Posterior vena cava (tissue), 2 donors: ENCODE data around the gene HDAC4. TPM values are rescaled to one million over a fixed set of nuclear protein-coding genes. Genes with fewer than 3 reads are reported as not detected.

Experiments
- DNase-seq: peaks from one replicate; pipeline ENCODE4 v3.0.0-alpha.2; 2020; ENCODE audit warnings: low spot score
- intact Hi-C, 2 donors: fragments of 100-400 bp; cut with DNase I; formaldehyde crosslinking; loops; one replicate each; pipeline versions ENCODE4 v1.14.1 to v1.14.2; 2022 to 2023
- total RNA-seq, 2 donors: library from RNA; stranded (reverse); fragmentation: NEBNext Ultra II Directional; extraction: Animal tissue kit (Norgen Biotek cat#: 25700); gene quantifications; one replicate each; pipeline ENCODE4 v1.2.1, GENCODE V29; 2021
- donor health status: DM: yes; HTN: yes; CAD: no.
- donor health status: DM: yes; HTN: yes; CAD: no.

The HDAC4 gene
- total RNA-seq, 2 donors from 2014 or later: 47.6 to 66.9 TPM

GRCh38 chr2:239047861-239048260 is 353.0 kb downstream of the HDAC4 start:
- intact Hi-C loops: loop anchor here in 1 of 2 donors (10.0 kb wide), 1 partner anchor 937 kb away; no protein-coding TSS in a partner anchor
- DNase-seq: peak; percentile 65

- DNase-seq: peak; percentile 64
- intact Hi-C loops: loop anchor here in 1 of 2 donors (10.0 kb wide), 1 partner anchor 937 kb away; no protein-coding TSS in a partner anchor
Measured at GRCh38 chr2:239047420-239047819, 353.4 kb downstream of the HDAC4 start.

GRCh38 chr2:239046822-239047221 is 354.0 kb downstream of the HDAC4 start:
- DNase-seq: peak; percentile 53
- intact Hi-C loops: loop anchor here in 1 of 2 donors (10.0 kb wide), 1 partner anchor 938 kb away; no protein-coding TSS in a partner anchor

DNA sequence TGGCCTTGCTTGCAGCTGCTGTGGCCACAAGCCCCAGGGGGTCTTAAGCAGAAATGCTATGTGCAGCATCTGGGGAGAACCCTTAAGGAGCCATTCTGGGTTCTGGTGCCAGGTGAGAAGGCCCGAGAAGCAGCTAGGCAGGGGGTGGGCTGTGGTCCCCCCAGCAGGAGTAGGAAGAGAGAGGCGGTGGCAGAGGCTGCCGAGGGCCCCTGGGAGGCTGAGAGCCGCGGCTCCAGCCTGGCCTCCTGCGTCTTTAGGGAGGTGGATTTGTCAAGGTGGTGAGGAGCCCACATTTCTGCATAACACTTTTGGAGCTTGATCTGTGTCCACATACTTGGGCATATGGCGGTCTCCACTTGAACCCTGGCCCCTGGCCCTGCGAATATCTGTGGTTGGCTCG is 356.5 kb downstream of the HDAC4 start:
- intact Hi-C loops: loop anchor here in 1 of 2 donors (10.0 kb wide), 1 partner anchor 940 kb away; no protein-coding TSS in a partner anchor
- DNase-seq: peak; percentile 58

DNA sequence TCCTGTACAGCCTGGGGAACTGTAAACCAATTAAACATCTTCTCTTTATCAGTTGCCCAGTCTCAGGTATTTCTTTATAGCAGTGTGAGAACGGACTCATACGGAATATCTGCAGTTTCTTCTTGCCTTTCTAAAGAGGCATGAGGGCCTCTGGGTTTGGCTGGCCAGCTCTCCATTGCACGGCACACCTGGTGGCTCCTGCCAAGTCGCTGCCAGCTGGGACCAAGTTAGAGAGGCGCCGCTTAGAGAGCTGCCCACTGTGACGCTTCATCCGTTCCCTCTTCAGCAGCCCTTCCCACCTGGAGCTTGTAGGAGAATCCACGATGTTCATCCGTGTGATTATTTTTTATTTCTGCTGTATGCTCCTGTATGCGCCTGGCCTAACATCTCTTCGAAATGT is 357.5 kb downstream of the HDAC4 start:
- no peak for DNase-seq
- intact Hi-C loops: loop anchor here in 1 of 2 donors (10.0 kb wide), 1 partner anchor 941 kb away; no protein-coding TSS in a partner anchor

GRCh38 chr2:239042551-239043320 is 358.1 kb downstream of the HDAC4 start:
- intact Hi-C loops: loop anchor here in 1 of 2 donors (10.0 kb wide), 1 partner anchor 942 kb away; no protein-coding TSS in a partner anchor
- peak; percentile 25 for DNase-seq

DNA sequence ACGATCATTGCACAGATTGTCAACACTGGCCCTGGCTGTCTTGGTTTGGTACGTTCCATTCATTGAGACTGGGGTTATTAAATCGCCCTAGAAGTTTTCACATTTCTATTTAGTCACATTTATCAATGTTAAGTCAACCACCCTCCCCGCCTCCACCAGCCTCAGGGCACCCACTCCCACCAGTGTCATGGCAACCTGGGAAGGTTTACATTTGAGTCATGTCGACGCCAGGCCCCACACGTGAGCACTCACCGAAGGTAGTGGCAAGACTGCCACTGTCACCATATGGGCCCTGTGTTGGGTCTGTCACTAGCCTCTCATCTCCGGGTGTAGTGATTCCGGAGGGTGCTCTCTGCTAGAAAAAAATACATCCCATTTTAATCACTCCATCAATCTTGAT is 358.8 kb downstream of the HDAC4 start:
- intact Hi-C loops: loop anchor here in 1 of 2 donors (10.0 kb wide), 1 partner anchor 943 kb away; no protein-coding TSS in a partner anchor
- DNase-seq: no peak

- intact Hi-C loops: loop anchor here in 1 of 2 donors (10.0 kb wide), 1 partner anchor 944 kb away; no protein-coding TSS in a partner anchor
Measured at GRCh38 chr2:239041062-239041461, 359.8 kb downstream of the HDAC4 start.

GRCh38 chr2:239040152-239040761 is 360.6 kb downstream of the HDAC4 start:
- intact Hi-C loops: loop anchor here in 1 of 2 donors (10.0 kb wide), 1 partner anchor 945 kb away; no protein-coding TSS in a partner anchor
- DNase-seq: peak; percentile 65

More at GRCh38 chr2:239041062-239041461, 359.8 kb downstream of the HDAC4 start:
- peak; percentile 76 for DNase-seq

DNA sequence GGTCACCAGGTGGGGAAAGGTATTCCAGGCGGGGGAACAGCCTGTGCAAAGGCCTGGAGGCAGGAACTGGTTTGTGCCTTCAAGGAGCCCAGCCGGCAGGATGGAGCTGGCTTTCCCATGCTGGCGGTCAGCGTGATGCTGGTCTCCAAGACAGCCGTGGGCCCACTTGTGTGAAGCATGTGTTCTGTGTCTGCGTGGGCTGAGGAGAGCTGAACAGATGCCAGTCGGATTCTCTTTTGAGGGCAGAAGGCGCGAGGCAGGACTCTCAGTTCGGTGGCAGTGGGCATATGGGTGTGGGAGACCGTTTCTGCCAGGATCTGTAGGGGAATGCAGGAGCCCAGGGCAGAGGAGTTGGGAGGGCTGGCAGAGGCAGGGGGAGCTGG is 361.4 kb downstream of the HDAC4 start:
- DNase-seq: peak; percentile 64
- intact Hi-C loops: loop anchor here in 1 of 2 donors (10.0 kb wide), 1 partner anchor 255 kb away; no protein-coding TSS in a partner anchor

GRCh38 chr2:239038773-239039478 is 361.9 kb downstream of the HDAC4 start:
- peak; percentile 67 for DNase-seq
- intact Hi-C loops: loop anchor here in 1 of 2 donors (10.0 kb wide), 1 partner anchor 256 kb away; no protein-coding TSS in a partner anchor

- intact Hi-C loops: loop anchor here in 1 of 2 donors (10.0 kb wide), 1 partner anchor 257 kb away; no protein-coding TSS in a partner anchor
Measured at GRCh38 chr2:239038284-239038683, 362.5 kb downstream of the HDAC4 start.

DNA sequence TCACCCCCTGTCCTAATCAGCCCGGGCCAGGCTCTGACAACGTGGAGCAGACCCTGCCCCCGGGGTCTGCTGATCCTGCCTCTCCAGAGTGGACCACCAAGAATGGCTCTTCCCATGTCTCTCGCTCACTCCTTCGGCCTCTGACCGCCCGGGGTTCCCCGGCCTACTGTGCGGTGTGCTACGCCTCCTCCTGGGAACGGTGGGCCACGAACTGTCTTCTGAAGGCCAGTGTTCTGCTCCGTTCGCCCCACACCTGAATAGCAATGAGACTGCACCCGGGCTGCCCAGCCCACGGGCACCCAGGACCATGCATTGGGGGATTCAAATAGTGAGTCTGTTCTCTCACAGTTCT is 363.3 kb downstream of the HDAC4 start:
- DNase-seq: peak; percentile 74
- intact Hi-C loops: loop anchor here in 1 of 2 donors (10.0 kb wide), 1 partner anchor 257 kb away; no protein-coding TSS in a partner anchor

More at GRCh38 chr2:239038284-239038683, 362.5 kb downstream of the HDAC4 start:
- peak; percentile 62 for DNase-seq

DNA sequence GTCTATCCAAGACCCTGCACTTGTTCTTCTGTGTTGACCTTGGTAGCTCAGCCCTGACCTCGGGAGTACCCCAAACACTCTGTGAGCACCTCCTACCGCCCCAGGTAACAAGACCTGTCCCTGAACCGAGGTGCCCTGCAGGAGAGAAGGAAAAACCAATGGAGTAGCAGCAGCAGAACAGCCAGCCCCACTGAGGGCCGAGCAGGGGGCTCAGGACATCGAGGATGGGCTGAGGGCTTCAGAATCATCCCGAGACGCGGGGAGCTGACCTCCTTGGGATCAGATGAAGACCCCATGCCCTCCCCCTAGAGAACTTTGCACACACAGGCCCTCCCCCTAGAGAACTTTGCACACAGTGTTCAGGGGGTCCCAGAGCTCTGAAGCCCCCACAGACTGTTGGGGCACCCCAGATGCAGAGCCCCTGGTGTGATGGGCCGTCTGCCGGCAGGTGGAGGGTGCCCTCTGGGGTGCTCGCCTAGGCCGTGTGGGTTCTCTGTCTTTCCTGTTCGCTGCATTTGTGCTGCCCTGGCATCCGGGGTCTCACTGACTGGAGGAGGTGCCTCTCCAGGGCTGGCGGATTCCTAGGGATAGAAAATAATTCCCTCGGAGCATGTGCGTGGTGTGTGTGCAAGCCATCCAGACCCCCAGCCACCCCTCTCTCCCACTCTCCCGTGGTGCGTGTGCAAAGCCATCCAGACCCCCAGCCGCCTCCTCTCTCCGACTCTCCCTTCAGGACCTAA is 363.8 kb downstream of the HDAC4 start:
- intact Hi-C loops: loop anchor here in 1 of 2 donors (10.0 kb wide), 1 partner anchor 258 kb away; no protein-coding TSS in a partner anchor
- DNase-seq: peak; percentile 71

DNA sequence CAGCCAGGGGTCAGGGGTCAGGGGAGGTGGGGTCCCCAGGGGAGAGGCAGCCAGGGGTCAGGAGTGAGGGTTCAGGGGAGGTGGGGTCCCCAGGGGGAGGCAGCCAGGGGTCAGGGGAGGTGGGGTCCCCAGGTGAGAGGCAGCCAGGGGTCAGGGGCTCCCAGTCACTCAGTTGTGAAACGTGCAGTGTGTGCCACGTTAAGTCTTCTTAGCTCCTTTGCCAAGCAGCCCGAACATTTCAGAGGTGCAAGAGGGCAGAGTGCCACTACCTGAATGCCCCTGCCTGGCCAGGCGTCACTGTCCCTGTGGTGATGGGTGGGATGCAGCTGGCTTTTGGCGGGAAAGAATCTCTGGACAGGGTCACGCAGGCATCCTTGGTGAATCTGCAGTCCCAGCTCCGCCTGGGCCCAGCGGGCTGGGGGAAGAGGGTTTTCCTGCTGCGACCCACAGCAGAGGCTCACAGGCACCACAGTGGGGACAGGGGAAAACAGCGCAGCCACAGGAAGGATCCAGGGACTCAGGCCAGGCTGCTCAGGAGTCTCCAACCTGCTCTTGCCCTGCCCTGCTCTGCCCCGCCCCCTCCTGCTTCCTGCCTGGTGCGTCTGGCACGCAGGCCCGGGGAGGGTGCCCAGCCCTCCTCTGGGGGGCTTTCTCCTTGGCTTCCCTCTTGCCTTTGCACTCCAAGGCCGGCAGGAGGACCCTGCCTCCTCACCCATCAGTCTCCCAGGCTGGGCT is 364.7 kb downstream of the HDAC4 start:
- intact Hi-C loops: loop anchor here in 1 of 2 donors (10.0 kb wide), 1 partner anchor 259 kb away; no protein-coding TSS in a partner anchor
- DNase-seq: peak; percentile 74

DNA sequence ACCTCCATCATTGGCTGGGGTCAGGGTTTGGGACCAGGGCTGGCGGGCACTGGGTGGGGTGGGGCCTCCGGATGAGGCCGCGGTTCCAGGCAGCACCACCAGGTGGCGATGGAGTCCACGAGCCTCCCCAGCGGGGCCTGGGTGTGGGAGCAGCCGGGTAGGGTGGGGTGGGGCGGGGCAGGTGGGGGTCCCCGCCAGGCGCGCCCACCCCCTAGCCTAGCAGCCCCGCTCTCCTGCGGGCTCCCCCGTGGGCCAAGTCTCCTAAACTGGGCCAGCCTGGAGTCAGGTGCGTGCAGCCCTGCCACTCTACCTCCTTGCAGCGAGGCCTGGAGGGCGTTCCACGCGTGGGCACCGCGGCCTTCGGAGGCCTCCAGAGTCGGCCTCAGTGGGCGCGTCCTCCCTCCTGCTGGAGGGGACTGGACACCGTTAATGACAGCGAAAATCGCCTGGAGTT is 365.4 kb downstream of the HDAC4 start:
- intact Hi-C loops: loop anchor here in 1 of 2 donors (10.0 kb wide), 1 partner anchor 259 kb away; no protein-coding TSS in a partner anchor
- DNase-seq: peak; percentile 88
